GM21529 (cell line): ENCODE data around the gene DMXL2.
"Not testable (repeated sequence)": the region's sequence is repeated elsewhere in the genome, so short reads cannot be mapped to it uniquely, and the experiment has no call there.

Experiments used
- ATAC-seq: cut with Tn5 transposase; IDR thresholded peaks from one replicate; pipeline ENCODE4 v1.9.1; 2021; ENCODE audit not compliant: unreplicated experiment

The DMXL2 gene

DNA sequence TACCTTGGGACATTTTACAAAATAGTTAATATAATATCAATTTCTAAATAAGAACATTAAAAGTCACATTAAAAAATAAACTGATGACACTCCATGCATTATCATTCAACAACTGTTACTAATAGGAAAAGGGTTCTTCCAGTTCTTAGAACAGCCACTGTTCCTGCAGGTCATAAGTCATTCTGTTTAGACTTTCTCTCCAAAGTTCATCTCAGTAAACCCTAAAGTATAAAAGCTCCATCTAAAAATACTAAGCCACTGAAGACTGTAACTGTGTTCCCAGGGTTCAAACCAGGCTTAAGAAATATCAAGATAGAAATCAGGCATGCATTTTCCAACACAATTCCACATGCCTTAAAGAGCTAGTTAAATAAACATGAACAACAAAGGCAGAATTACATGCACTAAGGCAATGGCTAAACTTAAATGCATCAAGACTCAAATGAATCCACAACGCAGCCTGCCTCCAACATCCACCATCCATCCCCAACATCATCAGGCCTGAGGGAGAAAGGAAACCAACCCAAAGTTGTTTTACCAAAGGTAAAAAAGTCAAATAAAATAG is 46.2 kb downstream of the DMXL2 start:
- ATAC-seq = no peak

DNA sequence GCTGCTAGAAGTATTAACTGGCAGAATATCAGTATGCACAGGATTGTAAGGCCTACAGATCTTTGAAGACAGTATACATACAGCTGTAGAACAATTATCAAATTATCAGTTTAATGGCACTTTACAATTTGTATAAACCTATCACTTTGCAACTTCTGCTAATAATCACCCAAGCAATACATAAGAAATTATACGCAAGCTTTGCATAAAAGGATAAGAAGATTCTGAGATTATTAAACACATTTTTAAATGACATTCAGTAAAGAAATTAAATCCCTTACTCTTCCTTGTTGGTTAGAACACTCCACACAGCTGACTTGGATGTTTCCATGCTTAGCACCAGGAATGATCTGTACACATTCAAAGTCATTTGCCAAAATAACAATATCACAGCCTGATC is 46.8 kb downstream of the DMXL2 start:
- ATAC-seq = no peak

DNA sequence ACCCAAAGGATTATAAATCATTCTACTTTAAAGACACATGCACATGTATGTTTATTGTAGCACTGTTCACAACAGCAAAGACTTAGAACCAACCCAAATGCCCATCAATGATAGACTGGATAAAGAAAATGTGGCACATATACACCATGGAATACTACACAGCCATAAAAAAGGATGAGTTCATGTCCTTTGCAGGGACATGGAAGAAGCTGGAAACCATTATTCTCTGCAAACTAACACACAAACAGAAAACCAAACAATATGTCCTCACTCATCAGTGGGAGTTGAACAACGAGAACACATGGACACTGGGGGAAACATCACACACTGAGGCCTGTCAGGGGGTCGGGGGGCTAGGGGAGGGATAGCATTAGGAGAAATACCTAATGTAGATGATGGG is 49.2 kb downstream of the DMXL2 start:
- not testable (repeated sequence) for ATAC-seq

DNA sequence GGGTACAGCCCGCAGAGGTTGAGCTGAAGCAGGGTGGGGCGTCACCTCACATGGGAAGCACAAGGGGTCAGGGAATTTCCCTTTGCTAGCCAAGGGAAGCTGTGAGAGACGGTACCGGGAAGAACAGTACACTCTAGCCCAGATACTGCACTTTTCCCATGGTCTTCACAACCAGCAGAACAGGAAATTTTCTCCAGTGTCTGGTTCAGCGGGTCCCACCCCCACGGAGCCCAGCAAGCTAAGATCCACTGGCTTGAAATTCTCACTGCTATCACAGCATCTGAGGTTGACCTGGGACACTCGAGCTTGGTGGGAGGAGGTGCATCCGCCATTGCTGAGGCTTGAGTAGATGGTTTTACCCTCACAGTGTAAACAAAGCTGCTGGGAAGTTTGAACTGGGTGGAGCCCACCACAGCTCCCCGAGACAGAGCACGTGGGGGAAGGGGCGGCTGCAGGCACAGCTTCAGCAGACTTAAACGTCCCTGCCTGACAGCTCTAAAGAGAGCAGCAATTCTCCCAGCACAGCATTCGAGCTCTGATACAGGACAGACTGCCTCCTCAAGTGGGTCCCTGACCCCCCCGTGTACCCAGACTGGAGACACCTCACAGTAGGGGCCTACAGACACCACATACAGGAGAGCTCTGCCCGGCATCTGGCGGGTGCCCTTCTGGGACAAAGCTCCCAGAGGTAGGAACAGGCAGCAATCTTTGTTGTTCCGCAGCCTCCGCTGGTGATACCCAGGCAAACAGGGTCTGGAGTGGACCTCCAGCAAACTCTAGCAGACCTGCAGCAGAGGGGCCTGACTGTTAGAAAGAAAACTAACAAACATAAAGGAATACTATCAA is 53.4 kb downstream of the DMXL2 start:
- ATAC-seq = not testable (repeated sequence)

DNA sequence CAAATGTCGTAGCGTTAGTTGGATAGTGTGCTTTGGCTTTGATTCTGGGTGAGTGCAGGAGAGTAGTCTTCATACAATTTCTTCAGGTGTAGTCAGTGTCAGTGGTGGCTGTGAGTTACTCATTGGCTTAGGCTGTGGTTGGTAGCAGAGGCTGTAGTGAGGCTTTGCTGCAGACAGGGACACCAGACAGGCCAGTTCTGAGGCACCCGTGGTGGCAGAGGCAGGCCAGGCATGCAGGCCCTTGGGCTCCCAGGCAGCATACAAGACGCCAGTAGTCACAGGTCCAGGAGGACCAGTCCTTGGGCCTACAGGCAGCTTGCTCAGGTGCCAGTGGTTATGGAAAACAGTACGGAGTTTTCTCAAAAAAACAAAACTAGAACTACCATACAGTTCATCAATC is 61.3 kb downstream of the DMXL2 start:
- ATAC-seq = no peak

DNA sequence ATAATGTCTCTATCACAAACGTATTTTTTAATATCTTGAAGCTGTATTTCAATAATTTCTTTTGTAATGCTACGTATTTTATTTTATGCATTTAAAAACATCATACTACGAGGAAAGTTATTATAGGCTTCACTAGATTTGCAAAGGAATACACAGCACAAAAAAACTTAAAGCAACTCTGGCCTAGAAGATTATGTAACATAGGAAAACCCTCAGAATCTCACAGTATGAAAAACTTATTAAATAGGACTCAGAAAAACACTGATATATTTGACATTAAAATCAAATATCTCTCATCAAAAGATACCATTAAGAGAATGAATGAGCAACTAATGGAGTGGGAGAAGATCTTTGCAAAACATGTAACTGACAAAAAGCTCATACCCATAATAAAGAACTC is 63.7 kb downstream of the DMXL2 start:
- no peak for ATAC-seq

DNA sequence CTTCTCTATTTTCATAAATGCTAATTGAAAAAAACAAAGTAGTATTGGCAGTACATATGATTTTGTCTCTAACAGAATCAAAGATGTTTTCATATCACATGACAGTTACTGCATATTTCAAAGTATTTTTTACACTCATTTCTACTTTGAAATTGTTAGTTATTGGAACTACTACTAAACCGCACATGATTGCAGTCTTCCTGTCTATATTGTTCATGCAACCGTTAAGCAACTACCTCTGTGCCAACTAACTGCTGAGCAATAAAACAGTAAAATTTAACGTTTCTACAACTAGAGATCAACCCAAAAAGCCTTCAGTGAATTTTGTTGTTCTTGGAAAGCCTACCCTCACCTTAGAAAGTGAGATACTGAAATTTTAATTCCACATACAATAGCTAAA is 64.2 kb downstream of the DMXL2 start:
- ATAC-seq = no peak

DNA sequence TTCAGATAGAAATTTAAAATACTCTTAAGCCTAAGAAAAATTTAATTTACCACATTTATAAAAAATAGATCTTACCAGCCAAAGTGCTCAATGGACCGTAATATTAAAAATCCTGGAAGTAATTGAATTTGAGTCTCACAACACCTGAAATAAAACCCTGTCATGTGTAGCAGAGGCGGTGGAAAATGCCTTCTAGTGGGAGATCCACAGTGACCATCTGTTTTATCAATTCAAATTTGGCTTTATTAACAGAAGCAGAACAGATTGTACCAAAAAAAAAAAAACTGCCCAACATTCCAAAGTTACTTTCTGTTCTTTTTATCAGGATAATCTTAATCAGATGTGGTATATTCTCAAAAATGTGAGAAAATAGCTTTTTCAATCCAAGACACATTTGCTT is 71.7 kb downstream of the DMXL2 start:
- no peak for ATAC-seq

DNA sequence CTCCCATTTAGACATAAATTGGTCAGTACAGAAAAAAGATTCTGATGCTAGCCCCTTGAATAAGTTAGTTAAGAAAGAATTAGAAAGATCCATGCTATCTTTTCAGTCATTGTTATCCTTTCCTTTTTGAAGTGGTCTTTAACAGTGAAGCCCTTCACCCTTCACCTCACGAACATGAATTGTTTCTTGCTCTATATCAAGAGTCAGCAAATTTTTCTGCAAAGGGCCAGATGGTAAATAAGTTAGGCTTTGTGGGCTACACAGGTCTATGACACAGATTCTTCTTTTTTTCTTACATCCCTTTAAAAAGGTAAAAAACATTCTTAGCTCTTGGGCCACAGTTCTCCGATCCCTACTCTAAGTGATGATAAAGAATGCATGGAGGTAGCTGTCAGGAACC is 74.9 kb downstream of the DMXL2 start:
- ATAC-seq = no peak

DNA sequence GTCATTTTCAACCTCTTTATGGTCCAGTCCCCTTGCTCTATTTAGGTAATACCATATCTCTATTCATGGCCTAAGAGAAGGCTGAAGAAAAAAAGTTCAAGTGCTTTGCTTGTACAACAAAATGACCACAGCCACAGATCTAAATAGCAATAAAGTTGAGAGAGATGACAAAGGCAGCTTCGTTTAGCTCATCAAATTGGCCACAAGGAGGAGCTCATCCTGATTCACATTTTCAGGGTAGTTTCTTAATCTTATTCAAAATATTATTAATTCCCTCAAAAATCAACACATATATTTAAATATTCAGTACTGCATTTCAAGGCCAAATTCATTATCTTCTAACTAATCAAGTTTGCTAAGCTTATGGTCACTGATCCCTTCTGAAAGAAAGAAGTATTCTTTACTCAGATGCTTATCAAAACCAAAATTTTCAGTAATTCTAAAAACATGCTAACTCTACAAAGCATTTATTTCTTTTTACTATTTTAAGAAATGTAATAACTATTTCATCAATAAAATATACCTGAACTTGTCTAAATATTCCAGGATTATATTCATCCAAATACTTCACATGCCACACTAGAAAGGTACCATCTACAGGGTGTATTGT is 85.5 kb downstream of the DMXL2 start:
- no peak for ATAC-seq

DNA sequence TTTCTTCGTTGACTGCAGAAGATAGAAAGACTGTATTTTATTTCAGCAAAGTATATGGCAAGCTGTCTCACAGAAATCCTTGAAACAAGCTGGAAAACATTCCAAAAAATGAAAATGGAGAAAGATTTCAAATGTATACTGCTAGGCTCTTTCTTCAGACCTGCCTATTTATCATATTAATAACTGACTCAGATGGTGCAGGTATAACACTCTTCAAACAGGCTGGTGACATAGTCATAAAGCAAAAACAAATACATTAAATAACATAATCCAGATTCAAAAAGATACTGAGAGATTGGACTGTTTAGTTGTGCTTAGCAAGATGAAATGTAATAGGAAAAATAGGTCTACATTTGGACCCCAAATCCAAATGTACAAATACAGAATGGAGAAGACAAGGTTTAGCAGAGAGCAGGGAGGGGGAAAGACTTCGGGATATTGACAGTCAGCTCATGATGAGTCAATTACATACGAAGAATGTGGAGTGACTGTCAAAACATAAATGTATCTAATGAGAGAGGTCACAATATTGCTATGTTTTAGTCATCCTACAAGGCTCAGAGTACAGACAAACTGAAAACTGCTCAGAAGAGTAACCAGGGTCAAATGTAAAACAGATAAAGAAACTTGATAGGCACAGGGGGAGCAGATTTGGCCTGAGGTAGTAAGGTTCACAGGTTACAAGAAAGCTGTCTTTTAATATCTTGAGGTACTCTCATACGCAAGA is 88.7 kb downstream of the DMXL2 start:
- no peak for ATAC-seq

DNA sequence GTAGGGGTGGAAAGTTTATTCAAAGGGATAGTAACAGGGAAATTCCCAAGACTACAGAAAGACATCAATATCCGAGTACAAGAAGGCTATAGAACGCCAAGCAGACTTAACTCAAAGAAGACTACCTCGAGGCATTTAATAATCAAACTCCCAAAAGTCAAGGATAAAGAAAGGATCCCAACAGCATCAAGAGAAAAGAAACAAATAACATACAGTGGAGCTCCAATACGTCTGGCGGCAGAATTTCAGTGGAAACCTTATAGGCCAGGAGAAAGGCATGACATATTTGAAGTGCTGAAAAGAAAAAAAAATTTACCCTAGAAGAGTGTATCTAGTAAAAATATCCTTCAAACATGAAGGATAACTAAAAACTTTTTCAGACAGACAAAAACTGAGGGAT is 95.6 kb downstream of the DMXL2 start:
- no peak for ATAC-seq

DNA sequence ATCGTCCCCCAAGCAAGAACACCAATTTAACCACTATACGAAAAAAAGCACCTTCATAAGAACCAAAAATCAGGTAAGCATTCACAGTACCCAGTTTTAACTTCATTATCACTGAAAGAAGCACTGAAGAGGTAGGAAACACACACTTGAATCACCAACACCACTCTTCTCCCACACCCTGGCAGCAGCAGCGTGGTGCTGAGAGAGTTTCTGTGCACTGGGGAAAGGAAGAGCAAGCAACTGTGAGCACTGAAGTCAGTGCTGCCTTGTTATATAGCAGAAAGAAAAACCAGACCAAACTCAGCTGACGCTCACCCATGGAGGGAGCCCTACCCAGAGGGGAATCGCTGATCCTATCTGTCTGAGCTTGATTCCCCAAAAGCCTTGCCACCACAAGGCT is 98.2 kb downstream of the DMXL2 start:
- no peak for ATAC-seq

DNA sequence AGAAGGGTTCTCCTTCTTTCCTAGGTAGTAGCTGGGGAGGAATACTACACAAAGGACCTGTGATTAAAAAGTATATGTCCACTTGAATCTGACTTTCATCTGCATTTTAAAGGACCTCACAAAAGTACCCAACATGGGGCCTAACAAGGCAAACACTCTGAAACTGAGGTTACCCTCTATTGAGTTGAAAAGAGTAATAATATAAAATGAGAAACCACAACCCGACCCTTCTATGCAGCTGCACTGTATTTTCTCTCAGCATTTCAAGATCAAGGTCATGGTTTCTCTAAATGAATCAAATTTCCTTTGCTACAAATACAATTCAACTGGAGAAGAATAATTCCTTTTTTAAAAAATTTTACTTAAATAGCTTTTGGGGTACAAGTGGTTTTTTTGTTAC is 106.3 kb downstream of the DMXL2 start:
- ATAC-seq = no peak

DNA sequence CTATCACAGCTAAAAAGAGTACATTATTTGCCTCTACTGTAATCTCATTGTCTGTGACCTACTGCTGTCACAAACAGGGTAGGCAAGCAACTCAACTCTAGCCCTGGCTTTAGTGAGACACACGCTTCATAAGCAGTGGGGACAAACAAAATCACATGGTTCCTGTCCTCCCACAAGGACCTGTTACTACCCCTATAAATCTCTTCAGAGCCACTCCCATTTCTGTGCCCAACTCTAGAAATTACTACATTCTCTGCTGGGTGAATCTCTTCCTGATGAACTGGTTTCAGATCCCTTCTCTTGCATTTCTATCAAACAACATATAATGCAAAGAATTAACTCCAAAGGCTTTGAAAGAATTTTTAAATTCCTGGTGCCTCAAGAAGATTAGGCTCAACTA is 117.3 kb downstream of the DMXL2 start:
- ATAC-seq = no peak

DNA sequence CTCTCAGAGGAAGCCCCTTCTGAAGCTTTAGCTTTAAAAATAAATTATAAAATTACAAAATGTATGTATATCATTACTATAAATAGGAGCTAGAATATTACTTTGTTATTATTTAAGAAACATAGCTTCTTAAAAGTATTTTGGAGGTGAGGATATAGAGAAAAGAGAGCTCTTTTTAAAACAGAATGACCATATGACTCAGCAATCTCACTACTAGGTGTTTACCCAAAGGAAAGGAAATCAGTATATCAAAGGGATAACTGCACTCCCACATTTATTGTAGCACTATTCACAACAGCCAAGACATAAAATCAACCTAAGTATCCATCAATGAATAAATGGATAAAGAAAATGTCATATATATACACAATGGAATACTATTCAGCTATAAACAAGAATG is 119.6 kb downstream of the DMXL2 start:
- ATAC-seq = no peak

DNA sequence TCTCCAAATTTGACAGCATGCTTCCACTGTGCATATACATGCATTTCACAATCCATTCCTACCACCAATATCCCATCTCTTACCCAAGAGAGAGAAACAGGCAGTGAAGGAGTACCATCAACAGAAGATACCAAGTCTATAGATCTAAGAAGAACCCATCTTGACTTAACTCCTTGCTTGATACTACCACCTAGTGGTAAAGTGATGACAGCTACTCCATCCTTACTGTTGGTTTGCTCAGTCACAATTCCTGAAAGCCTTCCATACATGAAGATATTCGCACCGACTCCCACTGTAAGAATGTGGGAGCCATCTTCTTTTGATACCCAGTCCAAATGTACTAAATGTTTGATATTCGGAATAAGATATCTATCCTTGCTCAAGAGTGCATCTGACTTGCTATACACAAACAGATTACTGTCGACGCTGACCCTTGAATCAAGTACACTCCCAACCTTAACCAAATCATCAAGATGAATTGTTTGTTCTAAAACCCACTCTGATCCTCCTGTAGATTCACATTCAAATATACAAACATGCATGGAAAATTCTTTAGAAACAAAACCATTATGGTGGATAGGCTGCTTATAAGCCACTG is 123.1 kb downstream of the DMXL2 start:
- no peak for ATAC-seq

DNA sequence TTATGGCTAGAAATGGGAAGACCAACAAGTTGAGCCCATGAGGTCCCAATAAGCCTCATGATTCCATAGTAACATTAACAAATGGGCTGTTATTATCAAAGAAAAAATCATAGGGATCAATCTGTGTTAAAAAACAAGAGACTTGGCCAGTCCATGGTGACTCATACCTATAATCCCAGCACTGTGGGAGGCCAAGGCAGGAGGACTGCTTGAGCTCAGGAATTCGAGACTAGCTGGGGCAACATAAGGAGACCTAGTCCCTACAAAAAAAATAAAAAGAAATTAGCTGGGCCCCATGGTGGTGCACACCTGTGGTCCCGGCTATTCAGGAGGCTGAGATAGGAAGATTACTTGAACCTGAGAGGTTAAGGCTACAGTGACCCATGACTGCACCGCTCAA is 124.8 kb downstream of the DMXL2 start:
- no peak for ATAC-seq

DNA sequence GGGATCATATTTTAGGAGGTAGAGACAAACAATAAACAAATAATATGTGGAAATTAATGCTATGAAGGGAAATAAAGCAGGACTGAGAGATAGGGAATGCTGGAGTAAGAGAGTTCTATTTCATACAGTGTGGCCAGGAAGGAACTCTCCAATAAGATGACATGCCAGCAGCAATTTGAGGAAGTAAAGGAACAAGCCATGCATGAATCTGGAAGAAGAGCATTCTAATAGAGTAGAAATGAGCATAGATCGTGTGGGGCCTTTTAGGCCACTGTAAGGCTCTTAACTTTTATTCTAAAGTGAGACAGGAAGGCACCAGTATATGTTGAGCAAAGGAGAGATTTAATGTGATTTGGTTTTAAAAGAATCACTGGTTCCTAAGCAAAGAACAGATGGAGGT is 126.3 kb downstream of the DMXL2 start:
- ATAC-seq = no peak

DNA sequence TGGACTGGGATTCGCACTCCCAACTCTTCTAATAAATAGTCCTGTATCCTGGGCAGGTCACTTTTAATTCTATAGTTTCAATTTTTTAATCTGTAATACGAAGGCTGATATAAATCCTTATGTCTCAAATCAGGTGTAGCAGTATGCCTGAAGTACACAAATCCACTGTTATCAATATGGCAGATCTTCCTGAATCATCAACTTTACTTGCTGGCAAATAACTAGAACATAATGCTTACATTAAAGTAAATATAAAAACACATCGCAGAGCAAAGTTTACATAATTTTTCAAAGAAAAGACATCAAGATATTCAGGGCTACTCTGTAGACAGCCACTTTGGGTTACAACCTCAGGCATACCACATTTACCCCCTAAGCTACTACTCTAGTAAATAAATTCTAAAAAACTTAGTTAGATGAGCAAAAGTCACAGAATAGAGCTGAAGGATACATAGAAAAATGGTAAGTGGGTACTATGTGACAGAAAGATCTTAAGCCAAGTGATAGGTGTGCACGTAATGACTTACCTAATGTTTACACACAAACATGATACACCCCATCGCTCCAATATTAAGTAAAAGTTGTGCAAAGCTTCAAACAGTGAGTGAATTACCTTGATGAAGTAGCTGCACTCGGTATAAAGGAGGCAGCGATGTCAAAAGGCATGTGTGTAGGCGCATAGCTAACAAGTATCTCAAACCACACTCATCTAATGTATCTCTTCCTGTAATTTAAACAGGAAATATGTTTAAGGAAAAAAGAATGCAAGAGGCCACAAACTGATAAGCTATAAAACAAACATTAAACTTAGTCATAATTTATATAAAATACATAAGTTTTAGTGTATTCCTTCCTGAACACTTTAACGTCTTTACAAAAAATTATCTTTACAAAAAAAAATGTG is 127.9 kb downstream of the DMXL2 start:
- no peak for ATAC-seq
